Hepatocyte (in vitro differentiated cells): ENCODE results near the gene ZC3H13. TPM values are rescaled to one million over a fixed set of nuclear protein-coding genes. Genes with fewer than 3 reads are reported as not detected.
"Not testable (repeated sequence)": the region's sequence is repeated elsewhere in the genome, so short reads cannot be mapped to it uniquely, and the experiment has no call there.

Source experiments
- DNase-seq: peaks from one replicate; pipeline ENCODE4 v3.0.0-alpha.2; 2016; ENCODE audit warnings: low spot score
- H2AFZ ChIP-seq: fragments of 200-600 bp; sonication (generic); 2 replicates; pipeline ENCODE4 v1.6.0; 2016; ENCODE audit warnings: antibody characterized with exemption, mild to moderate bottlenecking
- H3K27ac ChIP-seq: fragments of 200-600 bp; sonication (generic); 2 replicates; pipeline ENCODE4 v1.5.1; 2016; ENCODE audit warnings: mild to moderate bottlenecking
- H3K27me3 ChIP-seq: fragments of 200-600 bp; sonication (generic); 2 replicates; pipeline ENCODE4 v1.6.1; 2016
- H3K36me3 ChIP-seq: fragments of 200-600 bp; sonication (generic); replicated peaks from 2 replicates; pipeline ENCODE4 v1.5.1; 2016; ENCODE audit warnings: low read depth; ENCODE audit not compliant: insufficient read depth
- H3K4me1 ChIP-seq: fragments of 200-600 bp; sonication (generic); 2 replicates; pipeline ENCODE4 v1.5.1; 2016; ENCODE audit warnings: mild to moderate bottlenecking, moderate library complexity; ENCODE audit not compliant: insufficient read depth
- H3K4me2 ChIP-seq: fragments of 200-600 bp; sonication (generic); 2 replicates; pipeline ENCODE4 v1.6.0; 2016
- H3K4me3 ChIP-seq: fragments of 200-600 bp; sonication (generic); 2 replicates; pipeline ENCODE4 v1.5.1; 2016; ENCODE audit warnings: mild to moderate bottlenecking
- H3K79me2 ChIP-seq: fragments of 200-600 bp; sonication (generic); 2 replicates; pipeline ENCODE4 v1.6.0; 2017; ENCODE audit warnings: mild to moderate bottlenecking
- H3K9me2 ChIP-seq: fragments of 200-600 bp; sonication (generic); replicated peaks from 2 replicates; pipeline ENCODE4 v1.6.0; 2017; ENCODE audit warnings: mild to moderate bottlenecking; ENCODE audit not compliant: insufficient read depth
- H3K9me3 ChIP-seq: fragments of 200-600 bp; sonication (generic); 2 replicates; pipeline ENCODE4 v1.5.1; 2016; ENCODE audit warnings: low read depth, mild to moderate bottlenecking
- H4K20me1 ChIP-seq: fragments of 200-600 bp; sonication (generic); 2 replicates; pipeline ENCODE4 v1.6.0; 2016; ENCODE audit warnings: mild to moderate bottlenecking; ENCODE audit not compliant: insufficient read depth, poor library complexity, severe bottlenecking
- CTCF ChIP-seq: fragments of 200-600 bp; sonication (generic); IDR thresholded peaks from 2 replicates; pipeline ENCODE4 v1.5.1; 2016; ENCODE audit warnings: antibody characterized with exemption, mild to moderate bottlenecking; ENCODE audit not compliant: poor library complexity
- EZH2 ChIP-seq: fragments of 200-600 bp; sonication (generic); IDR thresholded peaks from 2 replicates; pipeline ENCODE4 v1.6.1; 2016; ENCODE audit warnings: antibody characterized with exemption, mild to moderate bottlenecking, borderline replicate concordance
- EZH2phosphoT487 ChIP-seq: fragments of 200-600 bp; sonication (generic); IDR thresholded peaks from one replicate; pipeline ENCODE4 v1.6.1; 2018; ENCODE audit warnings: antibody characterized with exemption, mild to moderate bottlenecking, low read depth, moderate library complexity; ENCODE audit not compliant: unreplicated experiment, severe bottlenecking
- WGBS: methylation state at CpG from one replicate; pipeline ENCODE4 v1.1.6; 2016; ENCODE audit warnings: low lambda C conversion rate; ENCODE audit errors: missing lambda C conversion rate; 5-methylcytosine and 5-hydroxymethylcytosine counted together
- polyA plus RNA-seq: library from polyadenylated mRNA; unstranded; fragments of >200 nt; fragmentation: Nextera tagmentation; extraction: Ambion mirVana; gene quantifications from 2 replicates; pipeline ENCODE4 v1.2.1, GENCODE V29; 2016
- total RNA-seq: library from RNA; depleted of rRNA; stranded (reverse); fragments of >200 nt; gene quantifications from 2 replicates; pipeline ENCODE4 v1.2.3, GENCODE V29; 2014

ZC3H13 gene
- total and polyA plus RNA-seq, 2 experiments from 2014 or later = 15.2 to 45.2 TPM

- Histone ChIP-seq H3K79me2 (no peaks in the 10 kb centered on the region), H3K9me2 (no peaks in the 10 kb centered on the region), H3K27me3 (no peaks in the 10 kb centered on the region), H3K4me2 (no peak overlapping the region), H3K4me3 (no peak overlapping the region), H3K27ac (no peak overlapping the region), H2AFZ (no peak overlapping the region), H3K4me1 (no peaks in the 10 kb centered on the region), H4K20me1 (no peaks in the 10 kb centered on the region), H3K9me3 (no peaks in the 10 kb centered on the region), H3K36me3 (no peaks in the 10 kb centered on the region)
- no peak for TF ChIP-seq EZH2phosphoT487
- no peak for TF ChIP-seq EZH2
- no peak for TF ChIP-seq CTCF
- WGBS = 88% methylated on average over 2 of the region's 2 CpGs
- DNase-seq = no peak
These were observed 55.9 kb downstream of the ZC3H13 start for GRCh38 chr13:45996631-45997030.

DNA sequence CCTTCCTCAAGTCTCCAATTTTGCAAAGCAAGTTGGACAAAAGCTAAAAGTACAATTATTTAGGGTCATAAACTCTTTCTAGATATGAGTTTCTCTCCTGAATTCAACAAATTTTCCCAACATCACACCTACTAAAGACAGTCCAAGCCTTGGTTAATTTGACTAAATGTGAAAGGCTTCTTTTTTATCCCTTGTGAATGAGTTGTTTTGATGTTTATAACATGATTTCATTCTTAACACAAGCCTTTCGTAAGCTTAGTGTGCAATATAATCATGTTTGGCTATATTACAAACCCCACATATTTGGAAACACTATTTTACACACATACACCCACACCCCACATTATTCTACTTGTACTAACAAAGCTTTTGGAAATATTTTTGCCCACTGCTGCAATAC lies 57.3 kb downstream of the ZC3H13 start:
- no peaks in the 10 kb centered on the region for H4K20me1 ChIP-seq
- no peaks in the 10 kb centered on the region for H3K79me2 ChIP-seq
- no peak for DNase-seq
- TF ChIP-seq EZH2phosphoT487 = no peak
- no peaks in the 10 kb centered on the region for H3K4me1 ChIP-seq
- H3K4me3 ChIP-seq = no peak overlapping the region
- H3K27ac ChIP-seq = no peak overlapping the region
- no peaks in the 10 kb centered on the region for H3K27me3 ChIP-seq
- no peaks in the 10 kb centered on the region for H3K36me3 ChIP-seq
- H3K9me2 ChIP-seq = no peaks in the 10 kb centered on the region
- no peaks in the 10 kb centered on the region for H3K9me3 ChIP-seq
- no peak overlapping the region for H3K4me2 ChIP-seq
- H2AFZ ChIP-seq = no peak overlapping the region
- WGBS = 93% methylated on average over 1 of the region's 1 CpG

GRCh38 chr13:45994752-45995151 lies 57.8 kb downstream of the ZC3H13 start:
- H3K79me2 ChIP-seq = no peaks in the 10 kb centered on the region
- H3K27ac ChIP-seq = no peak overlapping the region
- no peak for DNase-seq
- no peaks in the 10 kb centered on the region for H3K9me2 ChIP-seq
- H4K20me1 ChIP-seq = no peaks in the 10 kb centered on the region
- WGBS = 98% methylated on average over 2 of the region's 2 CpGs
- no peaks in the 10 kb centered on the region for H3K9me3 ChIP-seq
- no peaks in the 10 kb centered on the region for H3K4me1 ChIP-seq
- no peak overlapping the region for H3K4me3 ChIP-seq
- H3K4me2 ChIP-seq = no peak overlapping the region
- no peak overlapping the region for H2AFZ ChIP-seq
- H3K27me3 ChIP-seq = no peaks in the 10 kb centered on the region
- H3K36me3 ChIP-seq = no peaks in the 10 kb centered on the region
- TF ChIP-seq CTCF (no peak), EZH2 (no peak), EZH2phosphoT487 (no peak)

- H3K9me2 ChIP-seq = no peaks in the 10 kb centered on the region
- no peaks in the 10 kb centered on the region for H3K36me3 ChIP-seq
- no peaks in the 10 kb centered on the region for H3K27me3 ChIP-seq
- no peak overlapping the region for H2AFZ ChIP-seq
- H3K4me1 ChIP-seq = no peaks in the 10 kb centered on the region
- no peaks in the 10 kb centered on the region for H3K79me2 ChIP-seq
- no peak overlapping the region for H3K27ac ChIP-seq
- no peaks in the 10 kb centered on the region for H4K20me1 ChIP-seq
- no peak for DNase-seq
- no peak for TF ChIP-seq EZH2phosphoT487
- no peak for TF ChIP-seq CTCF
- no peak for TF ChIP-seq EZH2
- H3K9me3 ChIP-seq = no peaks in the 10 kb centered on the region
- no peak overlapping the region for H3K4me2 ChIP-seq
- H3K4me3 ChIP-seq = no peak overlapping the region
These were observed 62.9 kb downstream of the ZC3H13 start for GRCh38 chr13:45989607-45990006.

GRCh38 chr13:45981127-45981526 lies 71.4 kb downstream of the ZC3H13 start:
- DNase-seq, H3K79me2 ChIP-seq, H3K36me3 ChIP-seq, H3K4me2 ChIP-seq, H3K9me3 ChIP-seq, H3K4me1 ChIP-seq, H3K27me3 ChIP-seq, H3K9me2 ChIP-seq, H3K27ac ChIP-seq, H4K20me1 ChIP-seq, H2AFZ ChIP-seq, H3K4me3 ChIP-seq: not testable (repeated sequence)
- no CpG with 5 or more reads among the region's 2 CpGs for WGBS
